HCT116 (cell line): ENCODE measurements around the gene OPCML. TPM values are rescaled to one million over a fixed set of nuclear protein-coding genes. Genes with fewer than 3 reads are reported as not detected.

Experiments used
- ATAC-seq: fragments of 200-7000 bp; cut with Tn5 transposase; 2 replicates; pipeline ENCODE4 v1.9.1; 2020; ENCODE audit warnings: mild to moderate bottlenecking, moderate library complexity
- BruUV-seq: library from RNA; stranded (reverse); fragments of 400-500 nt; replicated peaks from 2 replicates; lab custom pipeline; 2021; lab: Mats Ljungman, UMichigan
- CTCF ChIA-PET: fragments of 300-600 bp; sonication (Branson Sonifier 250); formaldehyde crosslinking; loops from one replicate; lab custom pipeline; 2021; ENCODE audit warnings: antibody characterized with exemption; lab: Charles Lee
- POLR2A ChIA-PET: fragments of 300-600, 350-600 bp; sonication (Branson Sonifier 250); formaldehyde crosslinking; loops from one replicate; lab custom pipeline; 2021; ENCODE audit warnings: antibody characterized with exemption; lab: Charles Lee
- RAD21 ChIA-PET, 2 experiments: fragments of 300-600 bp; sonication (Branson Sonifier 250); formaldehyde crosslinking; loops; one replicate each; lab custom pipeline; 2023; ENCODE audit warnings: low total read pairs in 2 of 2; ENCODE audit not compliant: uncharacterized antibody in 2 of 2, unreplicated experiment in 2 of 2, low non-redundant PET in 1 of 2; lab: Charles Lee
- DNase-seq: peaks from one replicate; pipeline ENCODE4 v3.0.0-alpha.2; 2010; ENCODE audit warnings: low read depth, low spot score
- H2AFZ ChIP-seq: fragments of 200-600 bp; shearing (Covaris generic), sonication (generic); 2 replicates; pipeline ENCODE4 v1.6.1; 2017; ENCODE audit warnings: low read depth, mixed run types, mixed read lengths, antibody characterized with exemption, low read length; ENCODE audit not compliant: poor library complexity, severe bottlenecking
- H3K27ac ChIP-seq: 2 replicates; pipeline ENCODE4 v1.5.1; 2012; ENCODE audit warnings: low read depth, low read length
- H3K27me3 ChIP-seq: fragments of 200-600 bp; sonication (generic); 2 replicates; pipeline ENCODE4 v1.6.1; 2016; ENCODE audit warnings: mixed run types, low read length, mixed read lengths; ENCODE audit not compliant: insufficient read depth
- H3K36me3 ChIP-seq, 2 experiments: fragments of 200-500 bp in 1 of 2; fragments of 200-600 bp in 1 of 2; sonication (Bioruptor generic) in 1 of 2; sonication (generic) in 1 of 2; 2 replicates each; pipeline versions ENCODE4 v1.5.1 to v1.6.1; 2014 to 2016; ENCODE audit warnings: low read length in 2 of 2, inconsistent platforms in 1 of 2, mixed read lengths in 1 of 2, mixed run types in 1 of 2; ENCODE audit not compliant: insufficient read depth in 2 of 2, control insufficient read depth in 1 of 2
- H3K4me1 ChIP-seq, 2 experiments: fragments of 200-600 bp in 1 of 2; sonication (generic) in 1 of 2; 2 replicates each; pipeline versions ENCODE4 v1.5.1 to v1.6.1; 2012 to 2017; ENCODE audit warnings: low read length in 2 of 2, inconsistent platforms in 1 of 2, mild to moderate bottlenecking in 1 of 2, mixed read lengths in 1 of 2, mixed run types in 1 of 2, moderate library complexity in 1 of 2; ENCODE audit not compliant: insufficient read depth in 2 of 2, control insufficient read depth in 1 of 2
- H3K4me2 ChIP-seq: fragments of 200-600 bp; sonication (generic); 2 replicates; pipeline ENCODE4 v1.6.1; 2017; ENCODE audit warnings: mixed run types, low read length, mixed read lengths
- H3K4me3 ChIP-seq, 2 experiments: fragments of 200-600 bp in 1 of 2; sonication (generic) in 1 of 2; replicated peaks in 1 of 2; 2 replicates each; pipeline ENCODE4 v1.5.1; 2011 to 2016; ENCODE audit warnings: low read length in 2 of 2, control low read depth in 1 of 2, low read depth in 1 of 2, mild to moderate bottlenecking in 1 of 2, mixed read lengths in 1 of 2, mixed run types in 1 of 2
- H3K79me2 ChIP-seq: fragments of 200-600 bp; sonication (generic); 2 replicates; pipeline ENCODE4 v1.6.1; 2017; ENCODE audit warnings: mild to moderate bottlenecking, mixed run types, low read length, moderate library complexity, mixed read lengths; ENCODE audit not compliant: insufficient read depth
- H3K9ac ChIP-seq: fragments of 200-600 bp; sonication (generic); 2 replicates; pipeline ENCODE4 v1.6.1; 2016; ENCODE audit warnings: low read length, mixed read lengths
- H3K9me2 ChIP-seq: fragments of 200-600 bp; sonication (generic), shearing (Covaris generic); 2 replicates; pipeline ENCODE4 v1.6.1; 2017; ENCODE audit warnings: mixed run types, mild to moderate bottlenecking, moderate library complexity; ENCODE audit not compliant: insufficient read depth
- H3K9me3 ChIP-seq, 2 experiments: fragments of 200-500 bp in 1 of 2; fragments of 200-600 bp in 1 of 2; sonication (Bioruptor generic) in 1 of 2; sonication (generic) in 1 of 2; 2 replicates each; pipeline ENCODE4 v1.6.1; 2014 to 2017; ENCODE audit warnings: low read length in 2 of 2, mixed read lengths in 2 of 2, inconsistent platforms in 1 of 2, low read depth in 1 of 2, mild to moderate bottlenecking in 1 of 2, mixed run types in 1 of 2, moderate library complexity in 1 of 2; ENCODE audit not compliant: control insufficient read depth in 1 of 2, insufficient read depth in 1 of 2
- H4K20me1 ChIP-seq: fragments of 200-600 bp; sonication (generic), shearing (Covaris generic); 2 replicates; pipeline ENCODE4 v1.6.1; 2017; ENCODE audit warnings: mixed run types, mild to moderate bottlenecking, moderate library complexity; ENCODE audit not compliant: insufficient read depth
- CEBPB ChIP-seq: IDR thresholded peaks from 2 replicates; pipeline ENCODE4 v1.6.1; 2012; ENCODE audit warnings: low read depth
- EGR1 ChIP-seq: IDR thresholded peaks from 2 replicates; pipeline ENCODE4 v1.6.1; 2012; ENCODE audit warnings: low read depth
- EZH2 ChIP-seq: fragments of 200-600 bp; sonication (generic); IDR thresholded peaks from 2 replicates; pipeline ENCODE4 v1.6.1; 2017; ENCODE audit warnings: antibody characterized with exemption, mixed run types
- EZH2phosphoT487 ChIP-seq: fragments of 200-600 bp; IDR thresholded peaks from 2 replicates; pipeline ENCODE4 v1.6.1; 2018; ENCODE audit warnings: antibody characterized with exemption, borderline replicate concordance
- FOSL1 ChIP-seq: IDR thresholded peaks from 2 replicates; pipeline ENCODE4 v1.6.1; 2012; ENCODE audit warnings: low read depth
- MAX ChIP-seq: IDR thresholded peaks from 2 replicates; pipeline ENCODE4 v1.6.1; 2012
- SIN3A ChIP-seq: IDR thresholded peaks from 2 replicates; pipeline ENCODE4 v1.6.1; 2012; ENCODE audit warnings: low read depth
- SRF ChIP-seq: IDR thresholded peaks from 2 replicates; pipeline ENCODE4 v1.6.1; 2012; ENCODE audit warnings: low read depth
- TCF7L2 ChIP-seq: IDR thresholded peaks from 2 replicates; pipeline ENCODE4 v1.7.0; 2011; ENCODE audit warnings: borderline replicate concordance, inconsistent platforms; ENCODE audit not compliant: insufficient read depth, insufficient read length; ENCODE audit errors: extremely low read depth
- YY1 ChIP-seq: IDR thresholded peaks from 2 replicates; pipeline ENCODE4 v1.6.1; 2011; ENCODE audit warnings: low read length, low read depth, moderate library complexity, mild to moderate bottlenecking; ENCODE audit not compliant: insufficient replicate concordance; ENCODE audit errors: extremely low read depth
- ZBTB33 ChIP-seq: IDR thresholded peaks from 2 replicates; pipeline ENCODE4 v1.6.1; 2011; ENCODE audit warnings: mild to moderate bottlenecking, low read length, moderate library complexity; ENCODE audit not compliant: insufficient replicate concordance; ENCODE audit errors: extremely low read depth
- ZFX ChIP-seq: fragments of 450-650 bp; IDR thresholded peaks from 2 replicates; pipeline ENCODE4 v1.6.1; 2017
- intact Hi-C: fragments of 100-400 bp; cut with micrococcal nuclease; formaldehyde crosslinking; loops from 2 replicates; pipeline ENCODE4 v1.10.0; 2022
- total RNA-seq: library from RNA; stranded (reverse); gene quantifications from one replicate; pipeline ENCODE4 v1.2.1, GENCODE V29; 2021; ENCODE audit not compliant: unreplicated experiment

The OPCML gene
- total RNA-seq, 1 experiment from 2014 or later, result not detected

- H3K4me1 ChIP-seq, result no peaks in the 10 kb centered on the region
- no peaks in the 10 kb centered on the region for H3K36me3 ChIP-seq
- H3K9me3 ChIP-seq, result peaks cover 8 to 23% of the 10 kb centered on the region in 2 experiments; a peak in 2 of 4 replicates
- TF ChIP-seq CEBPB (no peak), MAX (no peak), FOSL1 (no peak), EZH2phosphoT487 (no peak)
- H3K79me2 ChIP-seq, result no peaks in the 10 kb centered on the region
- no peaks in the 10 kb centered on the region for H3K9me2 ChIP-seq
- H2AFZ ChIP-seq, result no peak overlapping the region
- ATAC-seq (no peak), DNase-seq (no peak)
- no peaks in the 10 kb centered on the region for H3K27me3 ChIP-seq
- H3K9ac ChIP-seq, result no peak overlapping the region
- no peak overlapping the region for H3K4me2 ChIP-seq
- intact Hi-C loops, result no loop called here
- CTCF ChIA-PET, result no interaction called here
- RAD21 ChIA-PET, result no interaction called here
- no peak overlapping the region for H3K27ac ChIP-seq
- POLR2A ChIA-PET, result no interaction called here
- H3K4me3 ChIP-seq, result no peak overlapping the region
- no TSS peak for BruUV-seq
- no peaks in the 10 kb centered on the region for H4K20me1 ChIP-seq
Observed at GRCh38 chr11:132430429-132431062, 1101.8 kb downstream of the OPCML start.

GRCh38 chr11:132429685-132430084 lies 1102.6 kb downstream of the OPCML start:
- POLR2A ChIA-PET, result no interaction called here

More at GRCh38 chr11:132429685-132430084, 1102.6 kb downstream of the OPCML start:
- Histone ChIP-seq H3K4me3 (no peak overlapping the region), H3K79me2 (no peaks in the 10 kb centered on the region), H3K27me3 (no peaks in the 10 kb centered on the region), H3K9me3 (peaks cover 10 to 20% of the 10 kb centered on the region in 2 experiments; a peak in 2 of 4 replicates), H2AFZ (no peak overlapping the region), H3K36me3 (no peaks in the 10 kb centered on the region), H4K20me1 (no peaks in the 10 kb centered on the region), H3K27ac (no peak overlapping the region), H3K9me2 (no peaks in the 10 kb centered on the region), H3K4me2 (no peak overlapping the region), H3K4me1 (no peaks in the 10 kb centered on the region), H3K9ac (no peak overlapping the region)
- intact Hi-C loops, result no loop called here
- ChIA-PET CTCF (no interaction called here), RAD21 (no interaction called here)
- BruUV-seq, result no TSS peak
- ATAC-seq (no peak), DNase-seq (no peak)
- TF ChIP-seq YY1 (no peak), ZFX (no peak), EZH2 (no peak), EGR1 (no peak), CEBPB (no peak), SIN3A (no peak), TCF7L2 (no peak), SRF (no peak), ZBTB33 (no peak)
